ENCODE data around the gene CNN1.

The CNN1 gene

GRCh38 chr19:11499220-11499726, 39.4 kb upstream of the CNN1 start:
- TF ChIP-seq, protein P1, sequence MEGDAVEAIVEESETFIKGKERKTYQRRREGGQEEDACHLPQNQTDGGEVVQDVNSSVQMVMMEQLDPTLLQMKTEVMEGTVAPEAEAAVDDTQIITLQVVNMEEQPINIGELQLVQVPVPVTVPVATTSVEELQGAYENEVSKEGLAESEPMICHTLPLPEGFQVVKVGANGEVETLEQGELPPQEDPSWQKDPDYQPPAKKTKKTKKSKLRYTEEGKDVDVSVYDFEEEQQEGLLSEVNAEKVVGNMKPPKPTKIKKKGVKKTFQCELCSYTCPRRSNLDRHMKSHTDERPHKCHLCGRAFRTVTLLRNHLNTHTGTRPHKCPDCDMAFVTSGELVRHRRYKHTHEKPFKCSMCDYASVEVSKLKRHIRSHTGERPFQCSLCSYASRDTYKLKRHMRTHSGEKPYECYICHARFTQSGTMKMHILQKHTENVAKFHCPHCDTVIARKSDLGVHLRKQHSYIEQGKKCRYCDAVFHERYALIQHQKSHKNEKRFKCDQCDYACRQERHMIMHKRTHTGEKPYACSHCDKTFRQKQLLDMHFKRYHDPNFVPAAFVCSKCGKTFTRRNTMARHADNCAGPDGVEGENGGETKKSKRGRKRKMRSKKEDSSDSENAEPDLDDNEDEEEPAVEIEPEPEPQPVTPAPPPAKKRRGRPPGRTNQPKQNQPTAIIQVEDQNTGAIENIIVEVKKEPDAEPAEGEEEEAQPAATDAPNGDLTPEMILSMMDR (IDR thresholded peaks at IDR 0.05; ENCODE audit: low read depth, low read length), result no peak
- no peak overlapping the region for H3K4me3 ChIP-seq (replicated peaks in 1 of 2; ENCODE audit: low read depth in 2 of 2, low read length in 2 of 2)
- no peak for DNase-seq (ENCODE audit: low read depth in 2 of 2)

DNA sequence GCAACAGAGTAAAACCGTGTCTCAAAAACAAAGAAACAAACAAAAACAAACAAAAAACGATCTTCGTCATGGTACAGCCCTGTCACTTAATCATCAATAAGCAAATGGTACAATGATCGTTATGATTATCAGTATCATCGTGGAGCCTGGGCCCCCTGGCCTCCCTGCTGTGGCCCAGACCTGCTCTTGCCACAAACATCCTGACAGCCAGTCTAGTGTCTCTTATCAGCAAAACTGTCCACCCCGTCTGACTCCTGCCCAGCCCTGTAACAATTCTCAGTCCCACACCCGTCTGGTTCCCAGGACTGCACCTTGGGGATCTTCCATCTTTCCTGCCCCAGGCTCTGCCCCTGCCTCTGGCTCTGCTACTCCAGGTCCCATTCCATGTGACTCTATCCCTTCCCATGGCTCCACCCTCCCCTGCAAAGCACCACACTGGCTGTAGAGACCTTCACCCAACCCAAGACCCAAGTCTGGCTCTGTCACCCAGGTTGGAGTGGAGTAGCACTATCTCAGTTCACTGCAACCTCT, 38.7 kb upstream of the CNN1 start:
- no peak for DNase-seq (ENCODE audit: low read depth in 2 of 2)
- H3K4me3 ChIP-seq (replicated peaks in 1 of 2; ENCODE audit: low read depth in 2 of 2, low read length in 2 of 2), result no peak overlapping the region
- TF ChIP-seq, protein P1 (IDR thresholded peaks at IDR 0.05; ENCODE audit: low read depth, low read length), result no peak

DNA sequence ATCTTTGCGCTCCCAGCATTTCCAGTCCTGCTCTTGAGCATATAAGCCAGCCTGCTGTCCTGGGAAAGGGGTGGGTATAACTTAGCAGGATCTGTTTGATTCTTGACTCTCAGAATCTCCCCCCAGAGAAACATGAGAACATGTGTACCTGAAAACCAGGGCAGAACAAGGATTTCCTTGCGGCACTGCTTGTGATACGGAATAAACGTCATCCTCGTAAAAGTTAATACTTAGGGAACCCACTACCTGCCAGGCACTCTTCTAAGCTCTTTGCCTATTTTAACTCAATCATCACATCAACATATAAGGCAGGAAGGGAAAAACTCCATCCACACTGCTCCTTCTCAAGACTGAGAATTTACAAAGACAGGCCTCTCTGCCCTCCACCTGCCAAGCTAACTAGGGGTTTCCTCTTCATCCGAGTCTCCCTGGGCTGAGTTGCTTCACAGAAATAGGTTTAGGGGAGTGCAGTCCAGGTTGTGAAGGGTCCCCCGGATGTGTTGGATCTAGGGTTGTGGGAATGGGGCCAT, 34.1 kb upstream of the CNN1 start:
- peak overlapping the region; percentile 46 to 70 for H3K4me3 ChIP-seq (replicated peaks in 1 of 2; ENCODE audit: low read depth in 2 of 2, low read length in 2 of 2)
- DNase-seq (ENCODE audit: low read depth in 2 of 2), result no peak
- TF ChIP-seq, protein P1 (IDR thresholded peaks at IDR 0.05; ENCODE audit: low read depth, low read length), result no peak

DNA sequence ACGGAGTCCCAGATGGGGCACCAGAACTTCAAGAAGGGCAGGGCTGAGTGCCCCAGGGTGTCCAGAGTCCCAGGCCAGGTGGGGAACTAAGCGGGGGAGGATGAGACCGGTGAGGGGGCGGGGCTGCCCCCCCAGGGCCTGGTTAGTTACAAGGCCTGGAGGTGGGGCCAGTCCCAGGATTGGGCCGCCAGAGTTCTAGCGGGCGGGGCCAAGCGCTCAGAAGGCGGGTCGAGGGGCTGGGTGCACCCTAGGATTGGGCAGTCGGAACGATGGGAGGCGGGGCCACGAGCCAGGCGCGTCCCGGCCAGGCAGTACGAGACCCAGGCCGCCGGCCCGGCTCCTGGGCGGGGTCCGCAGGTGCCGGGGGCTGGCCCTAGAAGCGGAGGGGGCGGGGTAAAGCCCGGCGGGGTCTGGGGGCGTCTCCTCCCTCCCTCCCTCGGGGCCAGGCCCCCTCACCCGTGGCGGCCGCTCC, 33.6 kb upstream of the CNN1 start:
- peak overlapping the region; percentile 46 to 70 for H3K4me3 ChIP-seq (replicated peaks in 1 of 2; ENCODE audit: low read depth in 2 of 2, low read length in 2 of 2)
- TF ChIP-seq, protein P1 (IDR thresholded peaks at IDR 0.05; ENCODE audit: low read depth, low read length), result no peak
- peak; percentile 94 to 96 for DNase-seq (ENCODE audit: low read depth in 2 of 2)

- peak within 1 kb of the TSS; percentile 46 to 70 for H3K4me3 ChIP-seq (replicated peaks in 1 of 2; ENCODE audit: low read depth in 2 of 2, low read length in 2 of 2)
Observed at GRCh38 chr19:11505504-11506100, 33.0 kb upstream of the CNN1 start, which contains the start of gene ZNF653. ZNF653 (minus strand) TSS chr19:11505839; CDS start chr19:11505786, 53 bp downstream.

GRCh38 chr19:11506101-11506555, 32.5 kb upstream of the CNN1 start:
- TF ChIP-seq, protein P1 (IDR thresholded peaks at IDR 0.05; ENCODE audit: low read depth, low read length), result no peak
- H3K4me3 ChIP-seq (replicated peaks in 1 of 2; ENCODE audit: low read depth in 2 of 2, low read length in 2 of 2), result peak overlapping the region; percentile 46 to 70
- DNase-seq (ENCODE audit: low read depth in 2 of 2), result no peak

More at GRCh38 chr19:11505504-11506100, 33.0 kb upstream of the CNN1 start, which contains the start of gene ZNF653:
- TF ChIP-seq, protein P1 (IDR thresholded peaks at IDR 0.05; ENCODE audit: low read depth, low read length), result no peak
- DNase-seq (ENCODE audit: low read depth in 2 of 2), result peak; percentile 96

Data from cardiac fibroblast (primary cell).